ENCODE data around the gene SYS1. TPM values are rescaled to one million over a fixed set of nuclear protein-coding genes. Genes with fewer than 3 reads are reported as not detected.

The SYS1 gene
- total RNA-seq, 1 experiment from 2014 or later, result 20.5 TPM

DNA sequence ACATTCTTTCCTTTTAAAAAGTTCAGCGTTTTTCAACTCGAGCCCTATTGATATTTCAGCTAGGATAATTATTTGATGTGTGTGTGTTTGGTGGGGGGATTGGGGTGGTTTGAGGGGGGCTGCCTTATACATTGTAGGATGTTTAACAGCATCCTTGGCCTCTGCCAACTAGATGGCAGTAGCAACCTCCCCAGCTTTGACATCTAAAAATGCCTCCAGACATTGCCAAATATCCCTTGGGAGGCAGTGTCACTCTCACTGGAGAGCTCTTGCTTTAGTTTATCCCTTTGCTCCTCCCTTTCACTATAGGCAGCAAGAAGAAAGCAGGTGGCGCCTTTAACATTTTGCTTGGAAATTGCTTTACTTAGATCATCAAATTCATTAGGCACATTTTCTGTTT lies 29.8 kb downstream of the SYS1 start:
- no peak overlapping the region for H2AFZ ChIP-seq (ENCODE audit: low read depth, low read length, poor library complexity, severe bottlenecking)
- H3K9ac ChIP-seq (ENCODE audit: low read length), result no peak overlapping the region
- no peak for DNase-seq (ENCODE audit: low read depth, low spot score)
- H3K9me3 ChIP-seq (ENCODE audit: control insufficient read depth in 1 of 2, insufficient read depth in 1 of 2, low read depth in 1 of 2, low read length in 2 of 2), result no peaks in the 10 kb centered on the region
- no peaks in the 10 kb centered on the region for H4K20me1 ChIP-seq (ENCODE audit: insufficient read depth)
- no peak overlapping the region for H3K4me2 ChIP-seq (ENCODE audit: low read length)
- ATAC-seq, result peak; percentile 32; the same call in 1 of the 2 replicates
- RAD21 ChIA-PET (ENCODE audit: low non-redundant PET in 1 of 2, low total read pairs in 2 of 2, uncharacterized antibody in 2 of 2, unreplicated experiment in 2 of 2), result no interaction called here
- no peak for TF ChIP-seq EZH2 (IDR thresholded peaks at IDR 0.05)
- TF ChIP-seq, protein P1, sequence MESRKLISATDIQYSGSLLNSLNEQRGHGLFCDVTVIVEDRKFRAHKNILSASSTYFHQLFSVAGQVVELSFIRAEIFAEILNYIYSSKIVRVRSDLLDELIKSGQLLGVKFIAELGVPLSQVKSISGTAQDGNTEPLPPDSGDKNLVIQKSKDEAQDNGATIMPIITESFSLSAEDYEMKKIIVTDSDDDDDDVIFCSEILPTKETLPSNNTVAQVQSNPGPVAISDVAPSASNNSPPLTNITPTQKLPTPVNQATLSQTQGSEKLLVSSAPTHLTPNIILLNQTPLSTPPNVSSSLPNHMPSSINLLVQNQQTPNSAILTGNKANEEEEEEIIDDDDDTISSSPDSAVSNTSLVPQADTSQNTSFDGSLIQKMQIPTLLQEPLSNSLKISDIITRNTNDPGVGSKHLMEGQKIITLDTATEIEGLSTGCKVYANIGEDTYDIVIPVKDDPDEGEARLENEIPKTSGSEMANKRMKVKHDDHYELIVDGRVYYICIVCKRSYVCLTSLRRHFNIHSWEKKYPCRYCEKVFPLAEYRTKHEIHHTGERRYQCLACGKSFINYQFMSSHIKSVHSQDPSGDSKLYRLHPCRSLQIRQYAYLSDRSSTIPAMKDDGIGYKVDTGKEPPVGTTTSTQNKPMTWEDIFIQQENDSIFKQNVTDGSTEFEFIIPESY (IDR thresholded peaks at IDR 0.05; ENCODE audit: extremely low read depth, insufficient replicate concordance, low read length), result no peak
- no peak for TF ChIP-seq SP1 (IDR thresholded peaks at IDR 0.05; ENCODE audit: low read depth)
- peak; percentile 28; the same call in 1 of the 2 replicates for TF ChIP-seq RAD21 (IDR thresholded peaks at IDR 0.05; ENCODE audit: low read depth)
- no peak for TF ChIP-seq CBX3 (IDR thresholded peaks at IDR 0.05; ENCODE audit: low read depth)
- TF ChIP-seq EZH2phosphoT487 (IDR thresholded peaks at IDR 0.05; ENCODE audit: borderline replicate concordance), result no peak
- TF ChIP-seq, protein P2, sequence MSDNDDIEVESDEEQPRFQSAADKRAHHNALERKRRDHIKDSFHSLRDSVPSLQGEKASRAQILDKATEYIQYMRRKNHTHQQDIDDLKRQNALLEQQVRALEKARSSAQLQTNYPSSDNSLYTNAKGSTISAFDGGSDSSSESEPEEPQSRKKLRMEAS (IDR thresholded peaks at IDR 0.05), result no peak
- H3K4me1 ChIP-seq (ENCODE audit: control insufficient read depth in 1 of 2, insufficient read depth in 2 of 2, low read length in 2 of 2), result no peaks in the 10 kb centered on the region
- BruUV-seq (replicated peaks), result no TSS peak
- intact Hi-C loops (cut with micrococcal nuclease), result no loop called here
- POLR2A ChIA-PET, result interaction anchor here (0.6 to 1.0 kb wide), 2 partner anchors 11 to 24 kb away, joined by 3 to 5 read pairs; no protein-coding TSS in a partner anchor
- CTCF ChIA-PET, result interaction anchor here (0.6 to 2.5 kb wide), 6 partner anchors 18 to 141 kb away, joined by 3 to 10 read pairs (median 5); partner anchors contain the start of gene SYS1
- no peaks in the 10 kb centered on the region for H3K79me2 ChIP-seq (ENCODE audit: insufficient read depth, low read length)
- H3K4me3 ChIP-seq (replicated peaks in 1 of 2; ENCODE audit: low read depth in 1 of 2, low read length in 2 of 2), result no peak overlapping the region
- H3K36me3 ChIP-seq (ENCODE audit: control insufficient read depth in 1 of 2, insufficient read depth in 2 of 2, low read length in 2 of 2), result no peaks in the 10 kb centered on the region
- no peaks in the 10 kb centered on the region for H3K27me3 ChIP-seq (ENCODE audit: insufficient read depth, low read length)
- H3K9me2 ChIP-seq (ENCODE audit: insufficient read depth), result no peaks in the 10 kb centered on the region
- H3K27ac ChIP-seq (ENCODE audit: low read depth, low read length), result no peak overlapping the region
